Kidney (tissue), 14 donors: ENCODE data around the gene HLA-C. TPM values are rescaled to one million over a fixed set of nuclear protein-coding genes. Genes with fewer than 3 reads are reported as not detected.
"Not testable (repeated sequence)": the region's sequence is repeated elsewhere in the genome, so short reads cannot be mapped to it uniquely, and the experiment has no call there.

Experiments
- DNase-seq, 5 donors: peaks; one replicate each; pipeline ENCODE4 v3.0.0-alpha.2; 2013 to 2020
- FAIRE-seq: peaks from 2 replicates; lab custom pipeline; 2012; peaks lifted over from hg19 to GRCh38; lab: Jason Lieb, UNC
- H3K27ac ChIP-seq, 2 donors: one replicate each; pipeline ENCODE4 v1.7.0; 2013; ENCODE audit warnings: low read depth in 2 of 2, low read length in 2 of 2, inconsistent platforms in 1 of 2
- H3K27me3 ChIP-seq: one replicate; pipeline ENCODE4 v1.7.1; 2013; ENCODE audit warnings: low read length, inconsistent platforms; ENCODE audit not compliant: control insufficient read depth, insufficient read depth
- H3K36me3 ChIP-seq, 3 donors: one replicate each; pipeline versions ENCODE4 v1.7.0 to v1.7.1; 2013; ENCODE audit warnings: low read length in 3 of 3, control low read depth in 1 of 3, inconsistent platforms in 1 of 3; ENCODE audit not compliant: insufficient read depth in 3 of 3, control insufficient read depth in 2 of 3
- H3K4me1 ChIP-seq, 3 donors: one replicate each; pipeline versions ENCODE4 v1.7.0 to v1.7.1; 2013; ENCODE audit warnings: low read length in 3 of 3, inconsistent platforms in 1 of 3, low read depth in 1 of 3; ENCODE audit not compliant: control insufficient read depth in 2 of 3, insufficient read depth in 2 of 3
- H3K4me3 ChIP-seq, 3 donors: one replicate each; pipeline versions ENCODE4 v1.7.0 to v1.8.1; 2013; ENCODE audit warnings: low read length in 3 of 3, control low read depth in 1 of 3, inconsistent platforms in 1 of 3
- H3K9ac ChIP-seq, 3 donors: one replicate each; pipeline versions ENCODE4 v1.7.0 to v1.7.1; 2013; ENCODE audit warnings: low read length in 3 of 3, control low read depth in 1 of 3, inconsistent platforms in 1 of 3
- H3K9me3 ChIP-seq, 3 donors: one replicate each; pipeline versions ENCODE4 v1.7.0 to v1.7.1; 2013; ENCODE audit warnings: low read length in 3 of 3, control low read depth in 1 of 3, inconsistent platforms in 1 of 3; ENCODE audit not compliant: control insufficient read depth in 2 of 3, insufficient read depth in 1 of 3
- CTCF ChIP-seq: IDR thresholded peaks from 3 replicates; pipeline ENCODE4 v1.5.1; 2012; ENCODE audit warnings: mild to moderate bottlenecking, moderate library complexity, borderline replicate concordance; ENCODE audit not compliant: insufficient read depth; ENCODE audit errors: extremely low read depth
- intact Hi-C: fragments of 100-400 bp; cut with DNase I; formaldehyde crosslinking; loops from one replicate; pipeline ENCODE4 v1.11.1; 2022
- polyA plus RNA-seq: library from polyadenylated mRNA; stranded (reverse); fragments of 350-450 nt; fragmentation: Illumina TruSeq; extraction: RNeasy Lipid Tissue Mini Kit (QIAGEN cat#74804); gene quantifications from one replicate; pipeline ENCODE4 v1.2.3, GENCODE V29; 2014; ENCODE audit warnings: low read depth, low replicate concordance; ENCODE audit not compliant: insufficient read depth
- total RNA-seq: library from RNA; stranded (reverse); fragmentation: NEBNext Ultra II Directional; extraction: Animal tissue kit (Norgen Biotek cat#: 25700); gene quantifications from one replicate; pipeline ENCODE4 v1.2.1, GENCODE V29; 2021
- donor health status: control.
- donor health status: control.
- donor health status: control.
- donor health status: control.
- donor health status: control.
- donor health status: DM: yes; HTN: yes; CAD: no.
- donor health status: Normal renal cell carcinoma (clear cell type).

The HLA-C gene
- total and polyA plus RNA-seq, 2 donors from 2014 or later, result 433 to 901 TPM

GRCh38 chr6:31246051-31246521 is 25.8 kb downstream of the HLA-C start:
- no peak for TF ChIP-seq CTCF
- DNase-seq (peak in 4 of 5 donors; percentile 50 to 84 (median 70)), FAIRE-seq (no peak)
- intact Hi-C loops, result no loop called here
- no peak overlapping the region for H3K27ac ChIP-seq
- H3K9me3 ChIP-seq, result no peaks in the 10 kb centered on the region
- no peaks in the 10 kb centered on the region for H3K36me3 ChIP-seq
- H3K27me3 ChIP-seq, result no peaks in the 10 kb centered on the region
- H3K9ac ChIP-seq, result no peak overlapping the region
- no peak overlapping the region for H3K4me3 ChIP-seq
- H3K4me1 ChIP-seq, result no peaks in the 10 kb centered on the region

- Histone ChIP-seq H3K9me3 (no peaks in the 10 kb centered on the region), H3K4me1 (no peaks in the 10 kb centered on the region), H3K4me3 (no peak overlapping the region), H3K27me3 (no peaks in the 10 kb centered on the region), H3K9ac (no peak overlapping the region), H3K27ac (no peak overlapping the region), H3K36me3 (no peaks in the 10 kb centered on the region)
- intact Hi-C loops, result no loop called here
- DNase-seq (no peak), FAIRE-seq (no peak)
- TF ChIP-seq CTCF, result no peak
These were observed 28.4 kb downstream of the HLA-C start for GRCh38 chr6:31243508-31243907.

- H3K9ac ChIP-seq, result no peak overlapping the region
- H3K9me3 ChIP-seq, result no peaks in the 10 kb centered on the region
- H3K27ac ChIP-seq, result no peak overlapping the region
- no peak overlapping the region for H3K4me3 ChIP-seq
- no peaks in the 10 kb centered on the region for H3K36me3 ChIP-seq
- intact Hi-C loops, result no loop called here
- DNase-seq, result no peak
- no peak for FAIRE-seq
- no peaks in the 10 kb centered on the region for H3K27me3 ChIP-seq
- no peak for TF ChIP-seq CTCF
- H3K4me1 ChIP-seq, result no peaks in the 10 kb centered on the region
These were observed 32.0 kb downstream of the HLA-C start for GRCh38 chr6:31239854-31240253.

- H3K36me3 ChIP-seq, H3K27me3 ChIP-seq, DNase-seq, H3K4me1 ChIP-seq, FAIRE-seq, H3K9ac ChIP-seq, intact Hi-C loops, H3K9me3 ChIP-seq, H3K4me3 ChIP-seq: not testable (repeated sequence)
- H3K27ac ChIP-seq, result peak overlapping the region in 1 of 2 donors; percentile 17
These were observed 37.8 kb downstream of the HLA-C start for GRCh38 chr6:31234101-31234500.
